Adrenal gland (tissue), 5 donors: ENCODE measurements around the gene DOK7.

ENCODE experiments used
- CTCF ChIP-seq, 6 experiments: fragments of 450-650 bp in 4 of 6; fragments of 200-600 bp in 2 of 6; sonication (generic) in 1 of 6; IDR thresholded peaks; 1 replicate in 5 of 6; 2 replicates in 1 of 6; pipeline versions ENCODE4 v1.5.1 to v1.8.0; 2016 to 2021; ENCODE audit warnings: antibody characterized with exemption in 6 of 6, mild to moderate bottlenecking in 2 of 6, moderate library complexity in 1 of 6
- POLR2A ChIP-seq, 2 donors: fragments of 450-650 bp; IDR thresholded peaks; one replicate each; pipeline ENCODE4 v1.6.1; 2017; ENCODE audit warnings: antibody characterized with exemption in 2 of 2, mild to moderate bottlenecking in 2 of 2, moderate library complexity in 1 of 2
- donor health status: DM: no; HTN: no; CAD: no.

DNA sequence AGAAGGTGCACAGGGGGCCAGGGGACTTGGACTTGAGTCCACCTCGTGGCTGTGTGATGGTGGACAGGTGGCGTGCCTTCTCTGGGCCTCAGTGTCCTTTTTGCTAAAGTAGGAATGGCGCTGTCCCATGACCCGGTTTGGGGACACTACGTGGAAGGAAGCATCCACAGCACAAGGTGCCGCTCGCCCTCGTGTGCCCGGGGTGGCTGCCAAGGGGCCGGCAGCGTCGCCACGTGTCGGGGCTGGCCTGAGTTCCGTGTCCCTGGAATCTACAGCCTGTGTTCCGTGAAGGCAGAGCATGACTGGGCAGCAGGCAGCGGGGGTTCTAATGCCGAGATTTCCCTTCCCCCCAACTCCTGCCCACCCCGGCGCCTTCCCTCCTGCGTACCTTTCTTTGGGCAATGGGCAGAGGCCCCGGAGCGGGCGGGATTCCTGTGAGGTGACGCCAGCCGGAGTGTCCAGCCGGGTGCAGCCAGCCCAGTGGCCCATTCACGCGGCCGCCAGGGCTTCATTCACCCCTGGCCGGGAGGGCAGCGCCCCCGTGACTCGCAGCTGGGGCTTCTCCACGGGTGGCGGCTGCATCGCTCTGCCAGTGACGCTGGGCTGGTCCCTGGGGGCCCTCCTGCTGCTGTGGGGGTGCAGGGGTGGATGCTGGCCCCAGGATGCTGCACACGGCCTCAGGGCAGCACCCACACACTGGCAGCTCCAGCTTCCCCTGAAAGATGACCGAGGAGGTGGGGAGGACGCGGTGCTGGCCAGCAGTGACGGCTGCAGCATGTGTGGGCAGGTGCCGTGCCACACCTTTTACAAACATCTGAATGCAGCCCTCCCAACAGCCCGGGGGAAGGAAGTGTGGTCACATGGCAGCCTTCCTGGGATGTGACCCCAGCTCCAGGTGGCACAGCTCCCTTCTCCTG lies 21.2 kb downstream of the DOK7 start:
- TF ChIP-seq POLR2A (IDR thresholded peaks at IDR 0.05): no peak
- TF ChIP-seq CTCF (IDR thresholded peaks at IDR 0.05): no peak
